Endothelial cell of umbilical vein (primary cell): Measurements from ENCODE around the gene FAM222A. TPM values are rescaled to one million over a fixed set of nuclear protein-coding genes. Genes with fewer than 3 reads are reported as not detected.

Experiments
- BruUV-seq: library from RNA; stranded (reverse); fragments of 400-500 nt; replicated peaks from 2 replicates; lab custom pipeline; 2021; lab: Mats Ljungman, UMichigan
- CTCF ChIA-PET: fragments of 300-600, 350-600 bp; sonication (Branson Sonifier 250); formaldehyde crosslinking; loops from one replicate; lab custom pipeline; 2021; ENCODE audit warnings: antibody characterized with exemption, inconsistent platforms; lab: Charles Lee
- POLR2A ChIA-PET: fragments of 300-600, 350-600 bp; sonication (Branson Sonifier 250); formaldehyde crosslinking; loops from one replicate; lab custom pipeline; 2021; ENCODE audit warnings: antibody characterized with exemption, inconsistent platforms; lab: Charles Lee
- DNase-seq: peaks from one replicate; pipeline ENCODE4 v3.0.0-alpha.2; 2011; ENCODE audit warnings: low read depth, low spot score
- FAIRE-seq: peaks from 2 replicates; lab custom pipeline; 2011; peaks lifted over from hg19 to GRCh38; lab: Jason Lieb, UNC
- H2AFZ ChIP-seq: 2 replicates; pipeline ENCODE4 v1.6.0; 2012; ENCODE audit warnings: low read depth, low read length, control low read depth, inconsistent platforms
- H3K27ac ChIP-seq: 2 replicates; pipeline ENCODE4 v1.5.1; 2011; ENCODE audit warnings: low read depth, mild to moderate bottlenecking, control low read depth, low read length, moderate library complexity; ENCODE audit not compliant: insufficient read depth
- H3K27me3 ChIP-seq, 2 experiments: 2 replicates each; pipeline versions ENCODE4 v1.6.0 to v1.6.1; 2011; ENCODE audit warnings: low read length in 2 of 2, mixed read lengths in 1 of 2; ENCODE audit not compliant: control insufficient read depth in 2 of 2, insufficient read depth in 2 of 2
- H3K36me3 ChIP-seq, 2 experiments: 2 replicates in 1 of 2; 3 replicates in 1 of 2; pipeline ENCODE4 v1.5.1; 2011; ENCODE audit warnings: low read length in 2 of 2, mild to moderate bottlenecking in 1 of 2, moderate library complexity in 1 of 2; ENCODE audit not compliant: control insufficient read depth in 2 of 2, insufficient read depth in 2 of 2; ENCODE audit errors: extremely low read depth in 1 of 2
- H3K4me1 ChIP-seq: 3 replicates; pipeline ENCODE4 v1.5.1; 2011; ENCODE audit warnings: mild to moderate bottlenecking, low read length; ENCODE audit not compliant: control insufficient read depth, insufficient read depth; ENCODE audit errors: extremely low read depth
- H3K4me2 ChIP-seq: 2 replicates; pipeline ENCODE4 v1.6.1; 2011; ENCODE audit warnings: low read length, control low read depth, mixed read lengths; ENCODE audit not compliant: insufficient read depth
- H3K4me3 ChIP-seq, 3 experiments: fragments of 200-600 bp in 1 of 3; sonication (generic), shearing (Covaris generic) in 1 of 3; replicated peaks in 1 of 3; 2 replicates each; pipeline ENCODE4 v1.5.1; 2011 to 2016; ENCODE audit warnings: control low read depth in 3 of 3, low read length in 3 of 3, mild to moderate bottlenecking in 2 of 3, inconsistent platforms in 1 of 3, low read depth in 1 of 3, moderate library complexity in 1 of 3; ENCODE audit not compliant: insufficient read depth in 1 of 3
- H3K79me2 ChIP-seq: 2 replicates; pipeline ENCODE4 v1.6.0; 2012; ENCODE audit warnings: low read length, inconsistent platforms; ENCODE audit not compliant: control insufficient read depth, insufficient read depth
- H3K9ac ChIP-seq: replicated peaks from 2 replicates; pipeline ENCODE3; 2011; ENCODE audit warnings: low read length, control low read depth; ENCODE audit not compliant: insufficient read depth; ENCODE audit errors: extremely low read depth
- H3K9me1 ChIP-seq: replicated peaks from 3 replicates; pipeline ENCODE4 v1.6.0; 2011; ENCODE audit warnings: mild to moderate bottlenecking, low read length; ENCODE audit not compliant: control insufficient read depth, insufficient read depth; ENCODE audit errors: extremely low read depth
- H3K9me3 ChIP-seq: replicated peaks from 2 replicates; pipeline ENCODE4 v1.5.1; 2012; ENCODE audit warnings: low read length, inconsistent platforms; ENCODE audit not compliant: control insufficient read depth, insufficient read depth
- H4K20me1 ChIP-seq: replicated peaks from 2 replicates; pipeline ENCODE3; 2011; ENCODE audit warnings: mild to moderate bottlenecking, low read length; ENCODE audit not compliant: control insufficient read depth, insufficient read depth; ENCODE audit errors: extremely low read depth
- CTCF ChIP-seq, 2 donors: IDR thresholded peaks; 1 replicate in 1 of 2; 2 replicates in 1 of 2; pipeline ENCODE4 v1.5.1; 2011; ENCODE audit warnings: low read length in 2 of 2, mild to moderate bottlenecking in 2 of 2, moderate library complexity in 2 of 2, control low read depth in 1 of 2, inconsistent platforms in 1 of 2, low read depth in 1 of 2; ENCODE audit not compliant: insufficient read depth in 1 of 2; ENCODE audit errors: extremely low read depth in 1 of 2
- EZH2 ChIP-seq: IDR thresholded peaks from 2 replicates; pipeline ENCODE4 v1.6.1; 2012; ENCODE audit warnings: borderline replicate concordance, low read depth, mild to moderate bottlenecking, moderate library complexity, low read length, inconsistent platforms; ENCODE audit not compliant: severe bottlenecking
- FOS ChIP-seq: IDR thresholded peaks from 2 replicates; pipeline ENCODE4 v1.6.1; 2011; ENCODE audit warnings: mild to moderate bottlenecking, low read length, moderate library complexity, borderline replicate concordance; ENCODE audit not compliant: insufficient read depth
- GATA2 ChIP-seq: IDR thresholded peaks from 2 replicates; pipeline ENCODE4 v1.7.0; 2011; ENCODE audit warnings: low read depth, mild to moderate bottlenecking, moderate library complexity, mixed read lengths, low read length; ENCODE audit not compliant: insufficient read length, insufficient read depth
- JUN ChIP-seq: IDR thresholded peaks from 2 replicates; pipeline ENCODE4 v1.6.1; 2011; ENCODE audit warnings: borderline replicate concordance, low read depth; ENCODE audit not compliant: insufficient read length, insufficient read depth
- MAX ChIP-seq: IDR thresholded peaks from 2 replicates; pipeline ENCODE4 v1.6.1; 2011; ENCODE audit not compliant: insufficient read depth, insufficient read length
- MYC ChIP-seq: IDR thresholded peaks from one replicate; pipeline ENCODE4 v1.6.1; 2011; ENCODE audit warnings: mild to moderate bottlenecking, low read depth, low read length
- POLR2A ChIP-seq: IDR thresholded peaks from 2 replicates; pipeline ENCODE4 v1.6.1; 2012; ENCODE audit warnings: low read depth, mild to moderate bottlenecking, control low read depth, low read length
- POLR2AphosphoS5 ChIP-seq: IDR thresholded peaks from 2 replicates; pipeline ENCODE4 v1.6.1; 2012; ENCODE audit warnings: low read depth, mild to moderate bottlenecking, control low read depth, low read length, moderate library complexity; ENCODE audit not compliant: insufficient read depth
- dilution Hi-C: fragments of 300-500 bp; cut with MboI; formaldehyde crosslinking; loops from one replicate; pipeline ENCODE4 v1.15.0; 2019; ENCODE audit warnings: low sequenced_read_pairs; ENCODE audit not compliant: extremely low pct_ligation_motif_present
- intact Hi-C: fragments of 100-400 bp; cut with micrococcal nuclease; formaldehyde crosslinking; loops from one replicate; pipeline ENCODE4 v1.10.0; 2022
- polyA plus RNA-seq, 4 experiments: library from polyadenylated mRNA; depleted of rRNA in 3 of 4; stranded (reverse) in 3 of 4; unstranded in 1 of 4; fragments of >200 nt; gene quantifications; 2 replicates each; pipeline versions ENCODE4 v1.2.1 to v1.2.3, GENCODE V29; 2011 to 2012; ENCODE audit warnings: missing spikeins in 1 of 4
- total RNA-seq: library from RNA; stranded (reverse); gene quantifications from 2 replicates; pipeline ENCODE4 v1.2.3, GENCODE V29; 2021

FAM222A gene
- total and polyA plus RNA-seq, 2 donors (not counting 3 experiments of a cell fraction or from before 2014, with no cell fraction given), result 0.62 to 1.7 TPM

GRCh38 chr12:109706398-109706746 lies 7.3 kb upstream of the FAM222A start:
- CTCF ChIA-PET, result no interaction called here
- no peak overlapping the region for H2AFZ ChIP-seq
- H3K9ac ChIP-seq, result no peak overlapping the region
- DNase-seq, result no peak
- no peak overlapping the region for H3K4me2 ChIP-seq
- dilution Hi-C loops (no loop called here), intact Hi-C loops (no loop called here)
- H3K4me1 ChIP-seq, result no peaks in the 10 kb centered on the region
- no peak for FAIRE-seq
- H3K9me1 ChIP-seq, result no peaks in the 10 kb centered on the region
- POLR2A ChIA-PET, result no interaction called here
- H3K79me2 ChIP-seq, result no peaks in the 10 kb centered on the region
- TF ChIP-seq POLR2AphosphoS5 (no peak), JUN (no peak), EZH2 (no peak), MYC (no peak), CTCF (IDR thresholded peaks at IDR 0.05; ENCODE audit: extremely low read depth in 1 of 2, insufficient read depth in 1 of 2, low read depth in 1 of 2, low read length in 2 of 2) (no peak), GATA2 (no peak), MAX (no peak), POLR2A (no peak), FOS (no peak)
- no peaks in the 10 kb centered on the region for H4K20me1 ChIP-seq
- H3K4me3 ChIP-seq, result no peak overlapping the region
- H3K27ac ChIP-seq, result no peak overlapping the region
- H3K27me3 ChIP-seq, result peaks cover 6% of the 10 kb centered on the region in 2 experiments
- BruUV-seq, result no TSS peak
- no peaks in the 10 kb centered on the region for H3K36me3 ChIP-seq
- H3K9me3 ChIP-seq, result no peaks in the 10 kb centered on the region
